Lung (tissue), 12 donors: ENCODE measurements around the gene FRYL. TPM values are rescaled to one million over a fixed set of nuclear protein-coding genes. Genes with fewer than 3 reads are reported as not detected.

Experiments used
- ATAC-seq: fragments of 200-7000 bp; cut with Tn5 transposase; one replicate; pipeline ENCODE4 v1.9.1; 2020; ENCODE audit warnings: moderate number of reproducible peaks; ENCODE audit not compliant: insufficient read depth, low FRiP score
- DNase-seq, 3 donors: peaks; one replicate each; pipeline ENCODE4 v3.0.0-alpha.2; 2013 to 2017
- H3K27ac ChIP-seq, 2 donors: one replicate each; pipeline ENCODE4 v1.5.1; 2013; ENCODE audit warnings: mild to moderate bottlenecking in 2 of 2, moderate library complexity in 2 of 2, control low read depth in 1 of 2, inconsistent platforms in 1 of 2, low read depth in 1 of 2, low read length in 1 of 2
- H3K27me3 ChIP-seq, 3 donors: one replicate each; pipeline ENCODE4 v1.5.1; 2013; ENCODE audit warnings: low read length in 2 of 3; ENCODE audit not compliant: control insufficient read depth in 3 of 3, insufficient read depth in 3 of 3
- H3K36me3 ChIP-seq, 4 donors: one replicate each; pipeline ENCODE4 v1.5.1; 2013; ENCODE audit warnings: low read length in 4 of 4, mild to moderate bottlenecking in 1 of 4, moderate library complexity in 1 of 4; ENCODE audit not compliant: control insufficient read depth in 4 of 4, insufficient read depth in 4 of 4
- H3K4me1 ChIP-seq, 5 donors: one replicate each; pipeline ENCODE4 v1.5.1; 2013; ENCODE audit warnings: low read length in 5 of 5, mild to moderate bottlenecking in 2 of 5, moderate library complexity in 1 of 5; ENCODE audit not compliant: control insufficient read depth in 5 of 5, insufficient read depth in 5 of 5
- H3K4me3 ChIP-seq: one replicate; pipeline ENCODE4 v1.5.1; 2013; ENCODE audit warnings: mild to moderate bottlenecking, control low read depth, moderate library complexity
- H3K9ac ChIP-seq, 2 donors: one replicate each; pipeline ENCODE4 v1.5.1; 2013; ENCODE audit warnings: low read length in 2 of 2, control low read depth in 1 of 2; ENCODE audit not compliant: insufficient read depth in 1 of 2
- H3K9me3 ChIP-seq, 4 donors: one replicate each; pipeline ENCODE4 v1.5.1; 2013; ENCODE audit warnings: low read length in 3 of 4, mild to moderate bottlenecking in 1 of 4, moderate library complexity in 1 of 4; ENCODE audit not compliant: control insufficient read depth in 4 of 4, insufficient read depth in 3 of 4
- WGBS, 2 donors: extraction: QIAGEN DNeasy Blood & Tissue Kit; methylation state at CpG; one replicate each; pipeline ENCODE4 v1.1.7; 2013; 5-methylcytosine and 5-hydroxymethylcytosine counted together
- polyA plus RNA-seq, 2 donors: library from polyadenylated mRNA; stranded (reverse); fragments of 200-250 nt; gene quantifications; one replicate each; pipeline ENCODE4 v1.2.1, GENCODE V29; 2013
- total RNA-seq, 2 donors: library from RNA; depleted of rRNA in 1 of 2; stranded (reverse); fragments of >200 nt in 1 of 2; gene quantifications; one replicate each; pipeline ENCODE4 v1.2.1, GENCODE V29; 2014 to 2021
- TF ChIP-seq, protein P1 (sequence below): IDR thresholded peaks from 2 replicates; pipeline ENCODE4 v1.5.1; 2012; ENCODE audit warnings: mild to moderate bottlenecking; ENCODE audit errors: control extremely low read depth, extremely low read depth
- donor health status: control.
- donor health status: control.
- donor health status: Bipolar disorder and iron deficiency.
- donor health status: healthy.
- donor health status: DM: yes; HTN: yes; CAD: no.

Gene FRYL
- total and polyA plus RNA-seq, 4 donors, result 12.6 to 188 (median 31.7) TPM

DNA sequence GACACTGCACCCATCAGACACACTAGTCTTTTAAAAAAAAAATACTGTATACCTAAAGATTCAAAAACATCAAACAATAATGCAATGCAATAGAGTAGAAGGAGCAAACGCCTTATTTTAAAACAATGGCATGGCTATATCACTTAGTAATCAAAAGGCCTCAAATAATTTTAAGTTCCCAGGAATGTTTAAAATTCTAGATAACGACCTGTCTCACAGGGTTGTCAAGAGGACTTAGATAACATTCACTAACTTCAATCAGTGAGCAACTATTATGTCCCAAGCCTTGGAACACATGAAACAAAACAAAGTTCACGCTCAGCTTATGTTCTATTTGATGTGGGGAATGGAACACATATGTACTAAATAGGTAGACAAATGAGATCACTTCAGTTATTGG lies 106.5 kb downstream of the FRYL start:
- 81 to 87% methylated on average over 3 of the region's 3 CpGs for WGBS, 2 donors
- Histone ChIP-seq H3K9me3 (no peaks in the 10 kb centered on the region), H3K4me3 (no peak overlapping the region), H3K27ac (no peak overlapping the region), H3K4me1 (peaks cover 0 to 6% (median 0%) of the 10 kb centered on the region in 5 donors), H3K27me3 (no peaks in the 10 kb centered on the region), H3K9ac (no peak overlapping the region), H3K36me3 (no peaks in the 10 kb centered on the region)
- ATAC-seq (no peak), DNase-seq (no peak)
- TF ChIP-seq, protein P1, sequence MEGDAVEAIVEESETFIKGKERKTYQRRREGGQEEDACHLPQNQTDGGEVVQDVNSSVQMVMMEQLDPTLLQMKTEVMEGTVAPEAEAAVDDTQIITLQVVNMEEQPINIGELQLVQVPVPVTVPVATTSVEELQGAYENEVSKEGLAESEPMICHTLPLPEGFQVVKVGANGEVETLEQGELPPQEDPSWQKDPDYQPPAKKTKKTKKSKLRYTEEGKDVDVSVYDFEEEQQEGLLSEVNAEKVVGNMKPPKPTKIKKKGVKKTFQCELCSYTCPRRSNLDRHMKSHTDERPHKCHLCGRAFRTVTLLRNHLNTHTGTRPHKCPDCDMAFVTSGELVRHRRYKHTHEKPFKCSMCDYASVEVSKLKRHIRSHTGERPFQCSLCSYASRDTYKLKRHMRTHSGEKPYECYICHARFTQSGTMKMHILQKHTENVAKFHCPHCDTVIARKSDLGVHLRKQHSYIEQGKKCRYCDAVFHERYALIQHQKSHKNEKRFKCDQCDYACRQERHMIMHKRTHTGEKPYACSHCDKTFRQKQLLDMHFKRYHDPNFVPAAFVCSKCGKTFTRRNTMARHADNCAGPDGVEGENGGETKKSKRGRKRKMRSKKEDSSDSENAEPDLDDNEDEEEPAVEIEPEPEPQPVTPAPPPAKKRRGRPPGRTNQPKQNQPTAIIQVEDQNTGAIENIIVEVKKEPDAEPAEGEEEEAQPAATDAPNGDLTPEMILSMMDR, result no peak

- WGBS, 2 donors, result 95 to 100% methylated on average over 1 of the region's 1 CpG
- no peak for ATAC-seq
- no peak for DNase-seq
- H3K36me3 ChIP-seq, result no peaks in the 10 kb centered on the region
- no peak overlapping the region for H3K9ac ChIP-seq
- H3K4me3 ChIP-seq, result no peak overlapping the region
- H3K27me3 ChIP-seq, result no peaks in the 10 kb centered on the region
- TF ChIP-seq, protein P1, result no peak
- no peak overlapping the region for H3K27ac ChIP-seq
- peaks cover 0 to 17% (median 0%) of the 10 kb centered on the region in 5 donors for H3K4me1 ChIP-seq
- no peaks in the 10 kb centered on the region for H3K9me3 ChIP-seq
Measured at GRCh38 chr4:48670587-48670986, 109.5 kb downstream of the FRYL start.

GRCh38 chr4:48669086-48669485 lies 111.0 kb downstream of the FRYL start:
- Histone ChIP-seq H3K4me1 (peaks cover 0 to 19% (median 0%) of the 10 kb centered on the region in 5 donors), H3K4me3 (no peak overlapping the region), H3K27me3 (no peaks in the 10 kb centered on the region), H3K9me3 (no peaks in the 10 kb centered on the region), H3K36me3 (no peaks in the 10 kb centered on the region), H3K9ac (no peak overlapping the region), H3K27ac (no peak overlapping the region)
- no peak for DNase-seq
- 96 to 97% methylated on average over 3 of the region's 3 CpGs for WGBS, 2 donors
- no peak for ATAC-seq
- TF ChIP-seq, protein P1, result no peak
